K562 (cell line): ENCODE data around the gene TARBP1. TPM values are rescaled to one million over a fixed set of nuclear protein-coding genes. Genes with fewer than 3 reads are reported as not detected.

Experiments used
- ADNP ChIP-seq: fragments of 200-800 bp; sonication (Bioruptor generic); IDR thresholded peaks from 2 replicates; pipeline ENCODE4 v1.6.1; 2016; ENCODE audit warnings: missing genetic modification characterization, missing compliant biosample characterization
- ARID2 ChIP-seq: fragments of 450-650 bp; IDR thresholded peaks from 2 replicates; pipeline ENCODE4 v1.6.1; 2017; ENCODE audit warnings: antibody characterized with exemption, mild to moderate bottlenecking
- MCM7 ChIP-seq, 2 experiments: fragments of 450-650 bp; IDR thresholded peaks; 2 replicates each; pipeline ENCODE4 v1.6.1; 2016 to 2018
- RBBP5 ChIP-seq: fragments of 200-600 bp; sonication (generic); IDR thresholded peaks from 2 replicates; pipeline ENCODE4 v1.6.1; 2012; ENCODE audit warnings: borderline replicate concordance, mild to moderate bottlenecking, low read length, control low read depth, inconsistent platforms; ENCODE audit not compliant: insufficient read depth, poor library complexity, severe bottlenecking
- RFX7 ChIP-seq: fragments of 250-450 bp; sonication (Bioruptor Pico); IDR thresholded peaks from 2 replicates; pipeline ENCODE4 v1.5.1; 2021; ENCODE audit warnings: mild to moderate bottlenecking
- RUNX1 ChIP-seq: sonication (generic); IDR thresholded peaks from 2 replicates; pipeline ENCODE4 v1.6.1; 2016; ENCODE audit warnings: antibody characterized with exemption, low read depth
- SAFB2 ChIP-seq: fragments of 200-400 bp; formaldehyde crosslinking; IDR thresholded peaks from 2 replicates; pipeline ENCODE4 v1.6.1; 2018; ENCODE audit warnings: borderline replicate concordance, low read length, low read depth, moderate library complexity; ENCODE audit not compliant: severe bottlenecking
- ZC3H11A ChIP-seq: IDR thresholded peaks from 2 replicates; pipeline ENCODE4 v1.6.1; 2012; ENCODE audit warnings: low read depth, low read length, improper control_type of control experiment
- ZFP30 ChIP-seq: fragments of 250-450 bp; sonication (Bioruptor Pico); IDR thresholded peaks from 2 replicates; pipeline ENCODE4 v1.8.0; 2022; ENCODE audit warnings: moderate library complexity, mild to moderate bottlenecking, inconsistent platforms, borderline replicate concordance
- ZNF212 ChIP-seq: fragments of 450-650 bp; formaldehyde crosslinking; IDR thresholded peaks from 2 replicates; pipeline ENCODE4 v1.4.0; 2020; ENCODE audit warnings: mild to moderate bottlenecking
- ZNF785 ChIP-seq: fragments of 250-450 bp; sonication (Bioruptor Pico); IDR thresholded peaks from 2 replicates; pipeline ENCODE4 v1.4.0; 2020; ENCODE audit warnings: mild to moderate bottlenecking
- polyA plus RNA-seq, 8 experiments: library from polyadenylated mRNA; depleted of rRNA in 4 of 8; stranded (reverse) in 5 of 8; unstranded in 3 of 8; fragments of >200 nt; fragmentation: Nextera tagmentation in 2 of 8; fragmentation: Illumina TruSeq in 1 of 8; extraction: Ambion mirVana in 2 of 8; extraction: Trizol in 1 of 8; gene quantifications; 2 replicates each; pipeline versions ENCODE4 v1.2.1 to v1.2.3, GENCODE V29; 2011 to 2014; ENCODE audit warnings: inconsistent platforms in 1 of 8, missing spikeins in 1 of 8
- total RNA-seq, 7 experiments: library from RNA; depleted of rRNA in 6 of 7; stranded (reverse); fragments of >200 nt in 6 of 7; fragmentation: Illumina TruSeq in 2 of 7; extraction: Trizol in 2 of 7; gene quantifications; 2 replicates each; pipeline versions ENCODE4 v1.2.1 to v1.2.3, GENCODE V29; 2011 to 2021; ENCODE audit warnings: low replicate concordance in 1 of 7
- TF ChIP-seq, protein P1 (sequence below): sonication (generic); formaldehyde crosslinking; IDR thresholded peaks from 2 replicates; pipeline ENCODE4 v1.8.1; 2023; ENCODE audit warnings: mild to moderate bottlenecking, missing genetic modification reagents
- TF ChIP-seq, protein P2 (sequence below): fragments of 450-650 bp; IDR thresholded peaks from 2 replicates; pipeline ENCODE4 v1.7.1; 2018; ENCODE audit warnings: mild to moderate bottlenecking, low read depth; ENCODE audit not compliant: partially characterized antibody
- TF ChIP-seq, protein P3 (sequence below): IDR thresholded peaks from 3 replicates; pipeline ENCODE4 v1.6.1; 2011; ENCODE audit warnings: borderline replicate concordance, mild to moderate bottlenecking, moderate library complexity; ENCODE audit not compliant: insufficient read length; ENCODE audit errors: extremely low read depth

TARBP1 gene
- total and polyA plus RNA-seq, 9 of the 15 experiments (the other 6 are each of a cell fraction or from before 2014, with no cell fraction given) = 8.8 to 48.0 (median 22.9) TPM

DNA sequence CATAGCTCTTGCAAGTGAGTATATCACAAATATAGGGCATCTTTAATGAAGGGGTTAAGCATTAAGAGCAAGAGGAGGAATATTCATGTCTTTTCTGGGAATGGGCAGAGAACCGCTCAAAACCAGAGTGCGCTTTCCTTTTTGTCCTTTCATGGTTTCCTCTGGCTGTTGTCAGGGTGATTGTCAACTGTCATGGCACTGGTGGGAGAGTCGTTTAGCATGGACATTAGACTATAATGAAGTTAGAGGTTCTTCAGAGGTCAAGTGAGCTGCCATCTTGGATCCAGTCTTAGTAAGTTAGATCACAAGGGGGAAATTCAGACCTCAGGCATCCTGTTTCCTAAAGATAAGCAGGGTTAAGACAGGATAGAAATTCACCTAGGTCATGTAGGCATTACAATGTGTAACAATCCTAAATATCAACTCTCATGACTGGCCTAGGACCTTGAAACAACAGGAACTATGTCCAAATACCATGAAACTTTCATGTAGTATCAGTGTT, 117.8 kb downstream of the TARBP1 start (continued):
- TF ChIP-seq RBBP5 = no peak
- TF ChIP-seq, protein P1, sequence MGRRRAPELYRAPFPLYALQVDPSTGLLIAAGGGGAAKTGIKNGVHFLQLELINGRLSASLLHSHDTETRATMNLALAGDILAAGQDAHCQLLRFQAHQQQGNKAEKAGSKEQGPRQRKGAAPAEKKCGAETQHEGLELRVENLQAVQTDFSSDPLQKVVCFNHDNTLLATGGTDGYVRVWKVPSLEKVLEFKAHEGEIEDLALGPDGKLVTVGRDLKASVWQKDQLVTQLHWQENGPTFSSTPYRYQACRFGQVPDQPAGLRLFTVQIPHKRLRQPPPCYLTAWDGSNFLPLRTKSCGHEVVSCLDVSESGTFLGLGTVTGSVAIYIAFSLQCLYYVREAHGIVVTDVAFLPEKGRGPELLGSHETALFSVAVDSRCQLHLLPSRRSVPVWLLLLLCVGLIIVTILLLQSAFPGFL = no peak
- TF ChIP-seq SAFB2 = no peak
- no peak for TF ChIP-seq ADNP
- TF ChIP-seq, protein P2, sequence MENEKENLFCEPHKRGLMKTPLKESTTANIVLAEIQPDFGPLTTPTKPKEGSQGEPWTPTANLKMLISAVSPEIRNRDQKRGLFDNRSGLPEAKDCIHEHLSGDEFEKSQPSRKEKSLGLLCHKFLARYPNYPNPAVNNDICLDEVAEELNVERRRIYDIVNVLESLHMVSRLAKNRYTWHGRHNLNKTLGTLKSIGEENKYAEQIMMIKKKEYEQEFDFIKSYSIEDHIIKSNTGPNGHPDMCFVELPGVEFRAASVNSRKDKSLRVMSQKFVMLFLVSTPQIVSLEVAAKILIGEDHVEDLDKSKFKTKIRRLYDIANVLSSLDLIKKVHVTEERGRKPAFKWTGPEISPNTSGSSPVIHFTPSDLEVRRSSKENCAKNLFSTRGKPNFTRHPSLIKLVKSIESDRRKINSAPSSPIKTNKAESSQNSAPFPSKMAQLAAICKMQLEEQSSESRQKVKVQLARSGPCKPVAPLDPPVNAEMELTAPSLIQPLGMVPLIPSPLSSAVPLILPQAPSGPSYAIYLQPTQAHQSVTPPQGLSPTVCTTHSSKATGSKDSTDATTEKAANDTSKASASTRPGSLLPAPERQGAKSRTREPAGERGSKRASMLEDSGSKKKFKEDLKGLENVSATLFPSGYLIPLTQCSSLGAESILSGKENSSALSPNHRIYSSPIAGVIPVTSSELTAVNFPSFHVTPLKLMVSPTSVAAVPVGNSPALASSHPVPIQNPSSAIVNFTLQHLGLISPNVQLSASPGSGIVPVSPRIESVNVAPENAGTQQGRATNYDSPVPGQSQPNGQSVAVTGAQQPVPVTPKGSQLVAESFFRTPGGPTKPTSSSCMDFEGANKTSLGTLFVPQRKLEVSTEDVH = no peak
- no peak for TF ChIP-seq MCM7 (IDR thresholded peaks at IDR 0.05)
- TF ChIP-seq, protein P3, sequence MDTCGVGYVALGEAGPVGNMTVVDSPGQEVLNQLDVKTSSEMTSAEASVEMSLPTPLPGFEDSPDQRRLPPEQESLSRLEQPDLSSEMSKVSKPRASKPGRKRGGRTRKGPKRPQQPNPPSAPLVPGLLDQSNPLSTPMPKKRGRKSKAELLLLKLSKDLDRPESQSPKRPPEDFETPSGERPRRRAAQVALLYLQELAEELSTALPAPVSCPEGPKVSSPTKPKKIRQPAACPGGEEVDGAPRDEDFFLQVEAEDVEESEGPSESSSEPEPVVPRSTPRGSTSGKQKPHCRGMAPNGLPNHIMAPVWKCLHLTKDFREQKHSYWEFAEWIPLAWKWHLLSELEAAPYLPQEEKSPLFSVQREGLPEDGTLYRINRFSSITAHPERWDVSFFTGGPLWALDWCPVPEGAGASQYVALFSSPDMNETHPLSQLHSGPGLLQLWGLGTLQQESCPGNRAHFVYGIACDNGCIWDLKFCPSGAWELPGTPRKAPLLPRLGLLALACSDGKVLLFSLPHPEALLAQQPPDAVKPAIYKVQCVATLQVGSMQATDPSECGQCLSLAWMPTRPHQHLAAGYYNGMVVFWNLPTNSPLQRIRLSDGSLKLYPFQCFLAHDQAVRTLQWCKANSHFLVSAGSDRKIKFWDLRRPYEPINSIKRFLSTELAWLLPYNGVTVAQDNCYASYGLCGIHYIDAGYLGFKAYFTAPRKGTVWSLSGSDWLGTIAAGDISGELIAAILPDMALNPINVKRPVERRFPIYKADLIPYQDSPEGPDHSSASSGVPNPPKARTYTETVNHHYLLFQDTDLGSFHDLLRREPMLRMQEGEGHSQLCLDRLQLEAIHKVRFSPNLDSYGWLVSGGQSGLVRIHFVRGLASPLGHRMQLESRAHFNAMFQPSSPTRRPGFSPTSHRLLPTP = no peak
- no peak for TF ChIP-seq ZNF212 (CRISPR knock-in tag)
- no peak for TF ChIP-seq ZFP30 (CRISPR knock-in tag)
- TF ChIP-seq ZNF785 (CRISPR knock-in tag) = no peak
- TF ChIP-seq RUNX1 = no peak
- no peak for TF ChIP-seq ARID2
- no peak for TF ChIP-seq ZC3H11A
- TF ChIP-seq RFX7 (CRISPR knock-in tag) = no peak
